H1 (cell line): Measurements from ENCODE around the gene ANKS1B.

Source experiments
- CTCF ChIP-seq, 3 experiments: IDR thresholded peaks; 1 replicate in 2 of 3; 2 replicates in 1 of 3; pipeline versions ENCODE4 v1.5.1 to v1.6.1; 2011; ENCODE audit warnings: low read length in 3 of 3, mild to moderate bottlenecking in 3 of 3, inconsistent platforms in 2 of 3, low read depth in 1 of 3, moderate library complexity in 1 of 3; ENCODE audit not compliant: insufficient read depth in 1 of 3; ENCODE audit errors: control extremely low read depth in 1 of 3
- EP300 ChIP-seq, 2 experiments: IDR thresholded peaks; 1 replicate in 1 of 2; 2 replicates in 1 of 2; pipeline ENCODE4 v1.6.1; 2011 to 2012; ENCODE audit warnings: low read depth in 2 of 2, low read length in 2 of 2, mild to moderate bottlenecking in 2 of 2, borderline replicate concordance in 1 of 2, inconsistent platforms in 1 of 2, moderate library complexity in 1 of 2
- FOSL1 ChIP-seq: IDR thresholded peaks from 2 replicates; pipeline ENCODE4 v1.6.1; 2011; ENCODE audit warnings: mild to moderate bottlenecking, low read depth, low read length, moderate library complexity; ENCODE audit not compliant: insufficient read depth
- GABPA ChIP-seq: IDR thresholded peaks from 2 replicates; pipeline ENCODE4 v1.6.1; 2011; ENCODE audit warnings: mild to moderate bottlenecking, low read length, moderate library complexity, borderline replicate concordance; ENCODE audit not compliant: insufficient read depth
- MAX ChIP-seq: IDR thresholded peaks from 2 replicates; pipeline ENCODE4 v1.6.1; 2012; ENCODE audit warnings: inconsistent platforms
- POU5F1 ChIP-seq: IDR thresholded peaks from 2 replicates; pipeline ENCODE4 v1.6.1; 2011; ENCODE audit warnings: low read depth, mild to moderate bottlenecking, low read length, moderate library complexity
- USF2 ChIP-seq: IDR thresholded peaks from 2 replicates; pipeline ENCODE4 v1.6.1; 2011; ENCODE audit warnings: low read length, improper control_type of control experiment

- no peak for TF ChIP-seq CTCF (IDR thresholded peaks at IDR 0.05; ENCODE audit: control extremely low read depth in 1 of 3, insufficient read depth in 1 of 3, low read depth in 1 of 3, low read length in 3 of 3)
- TF ChIP-seq GABPA: no peak
- TF ChIP-seq POU5F1: no peak
- TF ChIP-seq USF2: no peak
- no peak for TF ChIP-seq EP300 (IDR thresholded peaks at IDR 0.05; ENCODE audit: borderline replicate concordance in 1 of 2, low read depth in 2 of 2, low read length in 2 of 2)
- no peak for TF ChIP-seq FOSL1
- no peak for TF ChIP-seq MAX
Measured at GRCh38 chr12:98882526-98882925, 1102.2 kb downstream of the ANKS1B start.
